Adipose tissue (tissue), 3 donors: ENCODE data around the gene B3GALT5. TPM values are rescaled to one million over a fixed set of nuclear protein-coding genes. Genes with fewer than 3 reads are reported as not detected.

Experiments used
- H3K27ac ChIP-seq: one replicate; pipeline ENCODE4 v1.5.1; 2013; ENCODE audit warnings: low read depth, low read length
- WGBS, 3 donors: extraction: QIAGEN DNeasy Blood & Tissue Kit; methylation state at CpG; one replicate each; pipeline ENCODE4 v1.1.7; 2013; 5-methylcytosine and 5-hydroxymethylcytosine counted together
- polyA plus RNA-seq, 3 donors: library from polyadenylated mRNA; stranded (reverse); fragments of 200-250 nt; gene quantifications; one replicate each; pipeline ENCODE4 v1.2.3, GENCODE V29; 2013
- donor health status: healthy with polysubstance abuse.
- donor health status: Bipolar disorder and iron deficiency.
- donor health status: healthy.

The B3GALT5 gene
- polyA plus RNA-seq, 3 donors, result 0.18 to 1.0 TPM; not detected in 1

GRCh38 chr21:39637197-39637970 lies 24.6 kb downstream of the B3GALT5 start:
- WGBS, 3 donors, result 35 to 70% (median 64%) methylated on average over 8 of the region's 8 CpGs
- H3K27ac ChIP-seq, result no peak overlapping the region

DNA sequence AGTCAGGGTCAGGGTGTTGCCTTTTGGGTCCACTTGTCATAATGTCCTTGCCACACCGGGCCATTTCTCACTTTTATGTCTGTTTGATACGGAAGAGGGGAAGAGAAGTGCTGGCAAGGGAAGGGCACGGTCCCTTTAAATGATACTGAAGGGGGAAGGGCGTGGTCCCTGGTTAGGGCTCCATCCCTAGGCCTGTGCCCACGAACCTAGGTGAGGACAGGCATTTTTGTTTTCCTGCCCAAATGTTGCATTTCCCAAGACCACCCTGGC lies 25.2 kb downstream of the B3GALT5 start:
- H3K27ac ChIP-seq, result no peak overlapping the region
- WGBS, 3 donors, result 60 to 82% (median 61%) methylated on average over 5 of the region's 5 CpGs

DNA sequence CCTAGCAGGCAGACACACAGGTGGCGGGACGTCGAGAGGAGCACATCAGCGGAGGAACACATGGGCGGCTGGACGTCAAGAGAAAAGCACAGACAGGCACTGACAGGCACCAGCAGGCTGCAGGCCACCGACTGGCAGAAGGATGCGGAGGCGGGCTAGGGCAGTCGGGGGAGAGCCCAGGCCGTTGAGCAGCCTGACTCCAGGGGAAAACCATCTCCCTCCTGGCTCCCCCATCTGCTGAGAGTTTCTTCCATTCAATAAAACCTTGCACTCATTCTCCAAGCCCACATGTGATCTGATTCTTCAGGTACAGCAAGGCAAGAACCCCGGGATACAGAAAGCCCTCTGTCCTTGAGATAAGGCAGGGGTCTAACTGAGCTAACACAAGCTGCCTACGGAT lies 25.5 kb downstream of the B3GALT5 start:
- H3K27ac ChIP-seq, result no peak overlapping the region
- WGBS, 3 donors, result 77 to 81% (median 79%) methylated on average over 13 of the region's 13 CpGs

- WGBS, 3 donors, result 96 to 97% (median 96%) methylated on average over 4 of the region's 4 CpGs
- no peak overlapping the region for H3K27ac ChIP-seq
Observed at GRCh38 chr21:39640754-39641153, 28.0 kb downstream of the B3GALT5 start.

- 70 to 76% (median 73%) methylated on average over 6 of the region's 6 CpGs for WGBS, 3 donors
Observed at GRCh38 chr21:39641827-39642450, 29.2 kb downstream of the B3GALT5 start.

GRCh38 chr21:39644062-39644560 lies 31.4 kb downstream of the B3GALT5 start:
- WGBS, 3 donors, result 33 to 73% (median 73%) methylated on average over 6 of the region's 6 CpGs
- no peak overlapping the region for H3K27ac ChIP-seq

More at GRCh38 chr21:39641827-39642450, 29.2 kb downstream of the B3GALT5 start:
- H3K27ac ChIP-seq, result no peak overlapping the region

- no peak overlapping the region for H3K27ac ChIP-seq
- WGBS, 3 donors, result 71 to 80% (median 72%) methylated on average over 3 of the region's 3 CpGs
Observed at GRCh38 chr21:39645331-39645730, 32.6 kb downstream of the B3GALT5 start.

GRCh38 chr21:39647476-39647875 lies 34.7 kb downstream of the B3GALT5 start:
- 71 to 94% (median 76%) methylated on average over 6 of the region's 6 CpGs for WGBS, 3 donors
- H3K27ac ChIP-seq, result no peak overlapping the region

GRCh38 chr21:39648879-39649278 lies 36.1 kb downstream of the B3GALT5 start:
- no peak overlapping the region for H3K27ac ChIP-seq
- WGBS, 3 donors, result 86 to 93% (median 86%) methylated on average over 6 of the region's 6 CpGs

DNA sequence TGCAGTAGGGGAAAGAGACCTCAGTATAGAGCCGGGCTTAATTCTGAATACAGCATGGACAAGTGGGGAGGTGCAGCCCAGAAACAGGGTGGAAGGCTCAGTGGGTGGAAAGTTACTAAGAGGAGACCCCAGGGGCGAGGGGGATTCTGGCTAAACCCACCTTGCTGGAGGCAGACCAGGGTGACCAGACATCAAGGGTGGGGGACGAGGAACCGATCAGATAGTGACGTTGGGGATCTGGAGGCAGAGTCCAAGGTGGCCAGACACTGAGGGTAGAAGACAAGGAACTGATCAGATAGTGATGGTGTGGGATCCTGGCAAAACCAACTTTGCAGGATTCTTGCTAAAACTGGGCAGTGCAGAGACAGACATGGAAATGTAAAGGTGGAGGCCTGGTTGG lies 36.8 kb downstream of the B3GALT5 start:
- no peak overlapping the region for H3K27ac ChIP-seq
- 86 to 94% (median 92%) methylated on average over 5 of the region's 5 CpGs for WGBS, 3 donors

DNA sequence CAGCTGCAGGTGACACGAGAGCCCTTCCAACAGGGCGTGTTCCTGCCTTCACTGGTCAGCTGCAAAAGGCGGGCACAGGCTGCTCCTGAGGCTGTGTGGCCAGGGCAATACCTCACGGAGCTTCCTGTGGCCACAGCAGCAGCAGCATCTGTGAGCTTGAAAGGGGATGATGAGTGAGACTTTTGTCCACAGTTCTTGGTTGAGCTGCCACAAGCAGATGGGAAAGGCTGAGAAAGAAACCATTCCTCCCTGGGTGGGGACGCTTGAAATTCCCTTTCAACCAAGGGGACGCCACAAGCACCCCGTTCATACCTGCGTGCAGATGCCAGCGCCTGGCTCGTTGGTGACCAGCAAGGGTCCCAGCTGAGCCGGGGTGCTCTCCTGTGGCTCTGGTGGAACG lies 37.6 kb downstream of the B3GALT5 start:
- no peak overlapping the region for H3K27ac ChIP-seq
- 86 to 92% (median 88%) methylated on average over 12 of the region's 12 CpGs for WGBS, 3 donors

DNA sequence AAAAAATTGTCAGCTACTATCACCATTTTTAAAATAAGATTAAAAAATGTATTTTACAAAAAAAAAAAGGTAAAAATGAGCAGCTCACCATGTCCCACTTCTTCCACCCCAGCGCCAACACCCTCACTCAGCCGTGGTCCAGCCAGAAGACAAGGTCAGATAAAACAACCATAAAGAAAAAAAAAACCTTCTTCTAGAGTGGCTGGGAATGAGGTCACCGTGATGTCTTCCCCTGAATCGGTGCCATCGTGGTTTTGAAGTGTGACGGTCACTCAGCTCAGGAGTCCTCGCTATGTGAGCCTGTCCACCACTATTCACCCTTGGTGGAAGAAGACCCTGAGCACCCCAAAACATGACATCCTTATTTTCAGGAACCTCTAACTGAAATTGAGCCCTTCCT lies 38.1 kb downstream of the B3GALT5 start:
- WGBS, 3 donors, result 86 to 90% (median 87%) methylated on average over 7 of the region's 7 CpGs
- H3K27ac ChIP-seq, result no peak overlapping the region

- 86 to 97% (median 88%) methylated on average over 3 of the region's 3 CpGs for WGBS, 3 donors
- H3K27ac ChIP-seq, result no peak overlapping the region
Observed at GRCh38 chr21:39651206-39651605, 38.5 kb downstream of the B3GALT5 start.

DNA sequence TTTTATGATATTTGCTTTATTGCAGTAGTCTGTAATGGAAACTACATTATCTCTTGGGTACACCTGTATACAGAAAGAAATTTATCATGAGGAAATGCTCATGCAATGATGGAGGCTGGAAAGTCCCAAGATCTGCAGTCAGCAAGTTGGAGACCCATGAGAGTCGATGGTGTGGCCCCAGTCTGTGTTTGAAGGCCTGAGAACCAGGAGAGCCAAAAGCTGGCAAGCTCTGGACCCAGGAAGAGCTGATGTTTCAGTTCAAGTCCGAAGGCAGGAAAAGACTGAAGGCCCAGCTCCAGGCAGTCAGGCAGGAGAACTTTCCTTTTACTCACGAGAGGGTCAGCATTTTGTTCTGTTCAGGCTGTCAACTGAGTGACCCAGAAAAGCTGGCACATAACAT lies 42.2 kb downstream of the B3GALT5 start:
- 63 to 80% (median 72%) methylated on average over 3 of the region's 3 CpGs for WGBS, 3 donors
- H3K27ac ChIP-seq, result no peak overlapping the region

GRCh38 chr21:39655589-39655988 lies 42.8 kb downstream of the B3GALT5 start:
- no peak overlapping the region for H3K27ac ChIP-seq
- 65 to 84% (median 81%) methylated on average over 11 of the region's 11 CpGs for WGBS, 3 donors

DNA sequence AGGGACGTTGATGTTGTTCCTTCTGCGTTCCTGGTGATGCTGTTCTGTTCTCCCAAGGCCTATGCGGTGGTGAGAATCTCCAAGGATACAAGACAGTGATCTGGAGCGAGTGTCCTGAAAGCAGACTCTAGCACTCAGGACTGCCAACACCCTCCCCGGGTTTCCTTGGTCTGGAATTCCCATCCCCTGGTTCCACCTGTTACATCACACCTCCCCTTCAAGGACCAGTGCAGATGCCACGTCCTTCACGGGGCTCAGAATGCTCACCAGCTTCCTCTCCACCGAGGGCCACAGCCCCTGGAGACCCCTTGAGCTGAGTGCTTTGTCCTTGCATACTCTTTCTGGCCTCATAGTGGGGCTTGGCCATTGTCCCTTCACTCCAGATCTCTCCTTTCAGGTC lies 43.5 kb downstream of the B3GALT5 start:
- 75 to 85% (median 79%) methylated on average over 8 of the region's 8 CpGs for WGBS, 3 donors
- no peak overlapping the region for H3K27ac ChIP-seq

- H3K27ac ChIP-seq, result no peak overlapping the region
- 34 to 95% (median 93%) methylated on average over 5 of the region's 5 CpGs for WGBS, 3 donors
Observed at GRCh38 chr21:39657091-39657689, 44.5 kb downstream of the B3GALT5 start.

DNA sequence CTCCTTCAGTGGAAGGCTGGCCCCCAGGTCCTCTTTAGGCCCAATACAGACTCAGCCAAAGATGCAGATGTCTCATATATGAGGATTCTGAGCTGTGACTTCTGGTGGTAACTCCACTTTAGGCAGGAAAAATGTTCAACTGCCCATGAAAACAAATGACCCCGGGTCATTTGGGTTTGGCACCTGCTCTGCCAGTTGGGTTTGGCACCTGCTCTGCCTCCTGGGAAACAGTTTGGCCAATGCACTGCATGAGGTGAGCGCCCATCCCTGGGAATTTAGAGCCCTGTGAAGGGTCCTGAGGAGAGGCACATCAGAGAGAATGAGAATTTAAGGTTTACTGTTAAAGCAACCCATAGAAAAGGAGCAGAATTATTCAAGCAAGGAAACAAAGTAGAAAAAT lies 45.3 kb downstream of the B3GALT5 start:
- WGBS, 3 donors, result 55 to 84% (median 78%) methylated on average over 2 of the region's 2 CpGs
- no peak overlapping the region for H3K27ac ChIP-seq

DNA sequence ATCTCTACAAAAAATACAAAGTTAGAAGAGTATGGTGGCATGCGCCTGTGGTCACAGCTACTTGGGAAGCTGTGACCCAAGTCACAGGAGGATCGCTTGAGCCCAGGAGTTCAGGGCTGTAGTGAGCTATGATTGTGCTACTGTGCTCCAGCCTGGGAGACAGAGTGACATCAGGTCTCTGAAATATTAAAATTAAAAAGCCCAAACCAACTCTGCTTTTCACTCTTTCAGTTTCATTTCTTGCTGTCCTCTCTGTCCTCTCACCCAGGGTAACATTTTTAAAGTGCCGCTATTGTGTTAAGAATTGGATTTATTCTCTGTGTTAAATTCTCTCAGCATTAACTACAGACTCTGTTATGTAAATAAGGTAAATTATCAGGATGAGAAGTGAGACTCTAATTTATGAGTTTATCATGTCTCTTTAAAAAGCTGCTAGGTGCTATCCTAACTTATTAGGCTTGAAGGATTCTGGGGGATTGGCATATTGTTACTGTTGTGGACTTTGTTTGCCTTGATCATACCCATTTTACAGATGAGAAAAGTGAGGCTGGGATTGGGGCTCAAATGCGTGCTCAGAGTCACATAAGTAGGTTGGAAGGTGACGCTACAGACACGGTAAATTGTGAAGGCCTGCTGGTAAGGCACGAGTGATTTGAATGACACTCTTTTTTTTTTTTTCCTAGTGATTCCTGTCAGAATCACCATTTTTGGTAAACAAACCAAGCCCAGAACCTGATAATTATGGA lies 46.5 kb downstream of the B3GALT5 start:
- H3K27ac ChIP-seq, result no peak overlapping the region
- 78 to 92% (median 89%) methylated on average over 7 of the region's 7 CpGs for WGBS, 3 donors
